ENCODE data around the gene GULP1. TPM values are rescaled to one million over a fixed set of nuclear protein-coding genes. Genes with fewer than 3 reads are reported as not detected.

GULP1 gene
- total and polyA plus RNA-seq, 7 donors, result 5.6 to 18.0 (median 11.3) TPM

DNA sequence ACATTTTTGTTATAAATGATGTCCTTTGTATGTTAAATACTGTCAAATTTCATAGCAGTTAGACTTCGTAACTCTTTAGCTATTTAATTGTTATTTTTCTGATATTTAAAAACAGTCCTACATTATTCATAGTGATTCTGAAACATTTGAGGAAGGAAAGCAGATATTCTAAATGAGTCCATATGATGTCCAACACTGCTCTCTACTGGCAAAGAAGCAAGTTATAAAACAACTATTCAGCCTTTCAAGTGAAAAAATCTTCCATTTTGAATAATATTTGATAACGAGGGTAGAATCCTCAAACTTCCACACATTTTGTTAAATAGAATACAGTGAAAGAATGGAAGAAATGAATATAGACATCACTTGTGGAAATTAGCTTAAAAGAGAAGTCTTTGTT is 220.8 kb downstream of the GULP1 start:
- 20 to 27% (median 26%) methylated on average over 2 of the region's 2 CpGs for WGBS, 3 donors
- TF ChIP-seq, protein P1, sequence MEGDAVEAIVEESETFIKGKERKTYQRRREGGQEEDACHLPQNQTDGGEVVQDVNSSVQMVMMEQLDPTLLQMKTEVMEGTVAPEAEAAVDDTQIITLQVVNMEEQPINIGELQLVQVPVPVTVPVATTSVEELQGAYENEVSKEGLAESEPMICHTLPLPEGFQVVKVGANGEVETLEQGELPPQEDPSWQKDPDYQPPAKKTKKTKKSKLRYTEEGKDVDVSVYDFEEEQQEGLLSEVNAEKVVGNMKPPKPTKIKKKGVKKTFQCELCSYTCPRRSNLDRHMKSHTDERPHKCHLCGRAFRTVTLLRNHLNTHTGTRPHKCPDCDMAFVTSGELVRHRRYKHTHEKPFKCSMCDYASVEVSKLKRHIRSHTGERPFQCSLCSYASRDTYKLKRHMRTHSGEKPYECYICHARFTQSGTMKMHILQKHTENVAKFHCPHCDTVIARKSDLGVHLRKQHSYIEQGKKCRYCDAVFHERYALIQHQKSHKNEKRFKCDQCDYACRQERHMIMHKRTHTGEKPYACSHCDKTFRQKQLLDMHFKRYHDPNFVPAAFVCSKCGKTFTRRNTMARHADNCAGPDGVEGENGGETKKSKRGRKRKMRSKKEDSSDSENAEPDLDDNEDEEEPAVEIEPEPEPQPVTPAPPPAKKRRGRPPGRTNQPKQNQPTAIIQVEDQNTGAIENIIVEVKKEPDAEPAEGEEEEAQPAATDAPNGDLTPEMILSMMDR (IDR thresholded peaks at IDR 0.05), result peak; percentile 56
- Histone ChIP-seq H3K27ac (no peak overlapping the region), H3K4me1 (no peaks in the 10 kb centered on the region), H3K27me3 (ENCODE audit: insufficient read depth in 3 of 3, low read length in 2 of 3) (no peaks in the 10 kb centered on the region), H3K9me3 (no peaks in the 10 kb centered on the region), H3K4me3 (no peak overlapping the region), H3K36me3 (ENCODE audit: insufficient read depth in 1 of 2, low read depth in 1 of 2) (no peaks in the 10 kb centered on the region)
- no peak for ATAC-seq
- intact Hi-C loops (cut with DNase I), result loop anchor here (10.0 kb wide), 1 partner anchor 928 kb away; no protein-coding TSS in a partner anchor
- DNase-seq, result no peak

- ATAC-seq (no peak), DNase-seq (no peak)
- 78 to 85% (median 78%) methylated on average over 1 of the region's 1 CpG for WGBS, 3 donors
- Histone ChIP-seq H3K27ac (no peak overlapping the region), H3K36me3 (ENCODE audit: insufficient read depth in 1 of 2, low read depth in 1 of 2) (no peaks in the 10 kb centered on the region), H3K4me1 (no peaks in the 10 kb centered on the region), H3K9me3 (no peaks in the 10 kb centered on the region), H3K4me3 (no peak overlapping the region), H3K27me3 (ENCODE audit: insufficient read depth in 3 of 3, low read length in 2 of 3) (no peaks in the 10 kb centered on the region)
- TF ChIP-seq, protein P1 (IDR thresholded peaks at IDR 0.05), result no peak
- intact Hi-C loops (cut with DNase I), result loop anchor here (10.0 kb wide), 1 partner anchor 931 kb away; no protein-coding TSS in a partner anchor
Measured at GRCh38 chr2:188515918-188516317, 224.2 kb downstream of the GULP1 start.

- no peak for DNase-seq
- ATAC-seq, result no peak
- Histone ChIP-seq H3K4me3 (no peak overlapping the region), H3K4me1 (no peaks in the 10 kb centered on the region), H3K27me3 (ENCODE audit: insufficient read depth in 3 of 3, low read length in 2 of 3) (no peaks in the 10 kb centered on the region), H3K36me3 (ENCODE audit: insufficient read depth in 1 of 2, low read depth in 1 of 2) (no peaks in the 10 kb centered on the region), H3K27ac (no peak overlapping the region), H3K9me3 (no peaks in the 10 kb centered on the region)
- TF ChIP-seq, protein P1 (IDR thresholded peaks at IDR 0.05), result no peak
- whole genome bisulfite sequencing, 3 donors, result 64 to 71% (median 65%) methylated on average over 7 of the region's 7 CpGs
- intact Hi-C loops (cut with DNase I), result loop anchor here (10.0 kb wide), 1 partner anchor 933 kb away; no protein-coding TSS in a partner anchor
Measured at GRCh38 chr2:188517549-188518215, 226.0 kb downstream of the GULP1 start.

GRCh38 chr2:188518381-188518780 is 226.7 kb downstream of the GULP1 start:
- no peak for DNase-seq
- Histone ChIP-seq H3K9me3 (no peaks in the 10 kb centered on the region), H3K27me3 (ENCODE audit: insufficient read depth in 3 of 3, low read length in 2 of 3) (no peaks in the 10 kb centered on the region), H3K4me1 (no peaks in the 10 kb centered on the region), H3K36me3 (ENCODE audit: insufficient read depth in 1 of 2, low read depth in 1 of 2) (no peaks in the 10 kb centered on the region), H3K4me3 (no peak overlapping the region), H3K27ac (no peak overlapping the region)
- ATAC-seq, result no peak
- intact Hi-C loops (cut with DNase I), result loop anchor here (10.0 kb wide), 1 partner anchor 934 kb away; no protein-coding TSS in a partner anchor
- WGBS, 3 donors, result 24 to 29% (median 27%) methylated on average over 1 of the region's 1 CpG
- TF ChIP-seq, protein P1 (IDR thresholded peaks at IDR 0.05), result no peak

Data from psoas muscle (tissue), 8 donors.